Body of pancreas (tissue), 4 donors: Measurements from ENCODE around the gene PPM1H. TPM values are rescaled to one million over a fixed set of nuclear protein-coding genes. Genes with fewer than 3 reads are reported as not detected.

Source experiments
- ATAC-seq: fragments of 150-250 bp; one replicate; pipeline ENCODE4 v1.9.1; 2016
- DNase-seq, 4 donors: peaks; one replicate each; pipeline ENCODE4 v3.0.0-alpha.2; 2019
- H3K27ac ChIP-seq, 4 donors: fragments of 200-600 bp; sonication (generic); 1 replicate in 3 of 4; 2 replicates in 1 of 4; pipeline versions ENCODE4 v1.5.1 to v1.6.1; 2016 to 2019; ENCODE audit warnings: mild to moderate bottlenecking in 1 of 4, mixed read lengths in 1 of 4, moderate library complexity in 1 of 4
- H3K27me3 ChIP-seq, 2 donors: fragments of 200-600 bp; sonication (generic); one replicate each; pipeline ENCODE4 v1.6.0; 2016; ENCODE audit warnings: mild to moderate bottlenecking in 1 of 2
- H3K36me3 ChIP-seq, 2 donors: fragments of 200-600 bp; sonication (generic); replicated peaks in 1 of 2; 2 replicates each; pipeline ENCODE4 v1.5.1; 2016; ENCODE audit warnings: low read depth in 2 of 2; ENCODE audit not compliant: insufficient read depth in 1 of 2
- H3K4me1 ChIP-seq: fragments of 200-600 bp; sonication (generic); one replicate; pipeline ENCODE4 v1.6.0; 2016
- H3K4me3 ChIP-seq, 2 donors: fragments of 200-600 bp; sonication (generic); 1 replicate in 1 of 2; 2 replicates in 1 of 2; pipeline ENCODE4 v1.5.1; 2016 to 2019
- H3K9me3 ChIP-seq, 3 donors: fragments of 200-600 bp; sonication (generic); 1 replicate in 2 of 3; 2 replicates in 1 of 3; pipeline ENCODE4 v1.5.1; 2016
- CTCF ChIP-seq, 7 experiments: fragments of 450-650 bp in 4 of 7; fragments of 200-600 bp in 3 of 7; sonication (generic) in 3 of 7; IDR thresholded peaks; one replicate each; pipeline ENCODE4 v1.5.1; 2016 to 2019; ENCODE audit warnings: antibody characterized with exemption in 7 of 7
- POLR2A ChIP-seq, 3 donors: fragments of 450-650 bp; IDR thresholded peaks; one replicate each; pipeline ENCODE4 v1.6.1; 2016; ENCODE audit warnings: antibody characterized with exemption in 3 of 3, mild to moderate bottlenecking in 2 of 3
- WGBS, 2 donors: methylation state at CpG; one replicate each; pipeline ENCODE4 v1.1.5; 2017; 5-methylcytosine and 5-hydroxymethylcytosine counted together
- intact Hi-C: fragments of 100-400 bp; cut with DNase I; formaldehyde crosslinking; loops from one replicate; pipeline ENCODE4 v1.15.1; 2023
- total RNA-seq, 2 donors: library from RNA; depleted of rRNA; stranded (reverse); fragments of >200 nt; gene quantifications; one replicate each; pipeline ENCODE4 v1.1.0, GENCODE V29; 2016

Gene PPM1H
- total RNA-seq, 2 donors from 2014 or later = 4.9 to 6.3 TPM

- no peaks in the 10 kb centered on the region for H3K9me3 ChIP-seq
- no peak overlapping the region for H3K27ac ChIP-seq
- no peaks in the 10 kb centered on the region for H3K36me3 ChIP-seq
- H3K4me3 ChIP-seq = no peak overlapping the region
- TF ChIP-seq POLR2A (IDR thresholded peaks at IDR 0.05) (no peak), CTCF (IDR thresholded peaks at IDR 0.05) (no peak)
- WGBS, 2 donors = 71 to 76% methylated on average over 2 of the region's 2 CpGs
- no peaks in the 10 kb centered on the region for H3K27me3 ChIP-seq
- DNase-seq = no peak
- ATAC-seq = no peak
- no peaks in the 10 kb centered on the region for H3K4me1 ChIP-seq
- intact Hi-C loops = no loop called here
Observed at GRCh38 chr12:62660756-62661155, 274.2 kb downstream of the PPM1H start.

- no peaks in the 10 kb centered on the region for H3K4me1 ChIP-seq
- no peak overlapping the region for H3K4me3 ChIP-seq
- no peak overlapping the region for H3K27ac ChIP-seq
- TF ChIP-seq CTCF (IDR thresholded peaks at IDR 0.05) = no peak
- no peak for TF ChIP-seq POLR2A (IDR thresholded peaks at IDR 0.05)
- intact Hi-C loops = no loop called here
- WGBS, 2 donors = 72% methylated on average over 3 of the region's 3 CpGs
- DNase-seq (no peak), ATAC-seq (no peak)
- H3K36me3 ChIP-seq = no peaks in the 10 kb centered on the region
- no peaks in the 10 kb centered on the region for H3K9me3 ChIP-seq
- H3K27me3 ChIP-seq = no peaks in the 10 kb centered on the region
Observed at GRCh38 chr12:62659453-62660295, 275.3 kb downstream of the PPM1H start.

- no peaks in the 10 kb centered on the region for H3K27me3 ChIP-seq
- no peaks in the 10 kb centered on the region for H3K36me3 ChIP-seq
- TF ChIP-seq POLR2A (IDR thresholded peaks at IDR 0.05) = no peak
- no peak for TF ChIP-seq CTCF (IDR thresholded peaks at IDR 0.05)
- intact Hi-C loops = no loop called here
- H3K9me3 ChIP-seq = no peaks in the 10 kb centered on the region
- 87 to 89% methylated on average over 7 of the region's 7 CpGs for WGBS, 2 donors
- H3K4me1 ChIP-seq = no peaks in the 10 kb centered on the region
- DNase-seq (no peak), ATAC-seq (no peak)
- H3K27ac ChIP-seq = no peak overlapping the region
- no peak overlapping the region for H3K4me3 ChIP-seq
Observed at GRCh38 chr12:62658910-62659309, 276.0 kb downstream of the PPM1H start.

GRCh38 chr12:62657363-62657632 is 277.7 kb downstream of the PPM1H start:
- Histone ChIP-seq H3K9me3 (no peaks in the 10 kb centered on the region), H3K27me3 (no peaks in the 10 kb centered on the region), H3K4me1 (no peaks in the 10 kb centered on the region), H3K36me3 (no peaks in the 10 kb centered on the region), H3K4me3 (no peak overlapping the region), H3K27ac (no peak overlapping the region)
- no peak for DNase-seq
- no peak for ATAC-seq
- intact Hi-C loops = no loop called here
- no peak for TF ChIP-seq CTCF (IDR thresholded peaks at IDR 0.05)
- no peak for TF ChIP-seq POLR2A (IDR thresholded peaks at IDR 0.05)
- WGBS, 2 donors = 86 to 100% methylated on average over 1 of the region's 1 CpG
